ENCODE measurements around the gene TCHH.
"Not testable (repeated sequence)": the region's sequence is repeated elsewhere in the genome, so short reads cannot be mapped to it uniquely, and the experiment has no call there.

Gene TCHH

GRCh38 chr1:152118915-152119314 is 3.7 kb upstream of the TCHH start:
- no peak for FAIRE-seq
- no peak for DNase-seq (ENCODE audit: extremely low spot score, insufficient read length, low read depth)

GRCh38 chr1:152112885-152113432 is 2.3 kb downstream of the TCHH start:
- FAIRE-seq (no peak), DNase-seq (ENCODE audit: extremely low spot score, insufficient read length, low read depth) (no peak)

- no peak for FAIRE-seq
Measured at GRCh38 chr1:152112101-152112884, 3.0 kb downstream of the TCHH start.

GRCh38 chr1:152111515-152111968 is 3.7 kb downstream of the TCHH start:
- DNase-seq (ENCODE audit: extremely low spot score, insufficient read length, low read depth) (no peak), FAIRE-seq (no peak)

More at GRCh38 chr1:152112101-152112884, 3.0 kb downstream of the TCHH start:
- DNase-seq (ENCODE audit: extremely low spot score, insufficient read length, low read depth), result no peak

- DNase-seq (ENCODE audit: extremely low spot score, insufficient read length, low read depth), result no peak
- FAIRE-seq, result no peak
Measured at GRCh38 chr1:152110860-152111514, 4.3 kb downstream of the TCHH start.

GRCh38 chr1:152110365-152110859 is 4.8 kb downstream of the TCHH start:
- DNase-seq (ENCODE audit: extremely low spot score, insufficient read length, low read depth) (no peak), FAIRE-seq (no peak)

- no peak for DNase-seq (ENCODE audit: extremely low spot score, insufficient read length, low read depth)
- FAIRE-seq, result no peak
Measured at GRCh38 chr1:152109998-152110294, 5.3 kb downstream of the TCHH start.

GRCh38 chr1:152109231-152109997 is 5.8 kb downstream of the TCHH start:
- DNase-seq (ENCODE audit: extremely low spot score, insufficient read length, low read depth) (no peak), FAIRE-seq (no peak)

- FAIRE-seq (no peak), DNase-seq (ENCODE audit: extremely low spot score, insufficient read length, low read depth) (no peak)
Measured at GRCh38 chr1:152108882-152109222, 6.4 kb downstream of the TCHH start.

GRCh38 chr1:152107984-152108881 is 7.0 kb downstream of the TCHH start:
- DNase-seq (ENCODE audit: extremely low spot score, insufficient read length, low read depth) (no peak), FAIRE-seq (no peak)

GRCh38 chr1:152107031-152107983 is 7.9 kb downstream of the TCHH start:
- FAIRE-seq, result no peak
- DNase-seq (ENCODE audit: extremely low spot score, insufficient read length, low read depth), result no peak

GRCh38 chr1:152104854-152105253 is 10.4 kb downstream of the TCHH start:
- FAIRE-seq (no peak), DNase-seq (ENCODE audit: extremely low spot score, insufficient read length, low read depth) (no peak)

- no peak for FAIRE-seq
- no peak for DNase-seq (ENCODE audit: extremely low spot score, insufficient read length, low read depth)
Measured at GRCh38 chr1:152096931-152097330, 18.3 kb downstream of the TCHH start.

- FAIRE-seq, result no peak
- no peak for DNase-seq (ENCODE audit: extremely low spot score, insufficient read length, low read depth)
Measured at GRCh38 chr1:152089014-152089674, 26.1 kb downstream of the TCHH start, which contains the start of gene TCHHL1. Gene TCHHL1 (minus strand): TSS chr1:152089064. CDS start chr1:152088143, 921 bp downstream.

- FAIRE-seq (no peak), DNase-seq (ENCODE audit: extremely low spot score, insufficient read length, low read depth) (no peak)
Measured at GRCh38 chr1:152086760-152087159, 28.5 kb downstream of the TCHH start.

GRCh38 chr1:152084853-152085252 is 30.4 kb downstream of the TCHH start:
- FAIRE-seq, result no peak
- no peak for DNase-seq (ENCODE audit: extremely low spot score, insufficient read length, low read depth)

- FAIRE-seq; DNase-seq (ENCODE audit: extremely low spot score, insufficient read length, low read depth): not testable (repeated sequence)
Measured at GRCh38 chr1:152081026-152081425, 34.2 kb downstream of the TCHH start.

GRCh38 chr1:152080494-152080893 is 34.8 kb downstream of the TCHH start:
- not testable (repeated sequence) for DNase-seq (ENCODE audit: extremely low spot score, insufficient read length, low read depth); FAIRE-seq
